Central memory CD8-positive, alpha-beta T cell (primary cell): Measurements from ENCODE around the gene FBLIM1.

Experiments
- ATAC-seq: fragments of 150-1000 bp; cut with Tn5 transposase; replicated peaks from 2 replicates; pipeline ENCODE4 v1.10.0; 2022; ENCODE audit warnings: mild to moderate bottlenecking, moderate FRiP score, moderate number of reproducible peaks; ENCODE audit not compliant: poor library complexity, severe bottlenecking; ENCODE audit errors: extremely low read depth
- DNase-seq, 2 donors: peaks; one replicate each; pipeline ENCODE4 v3.0.0; 2021; ENCODE audit warnings: low spot score in 2 of 2
- H3K27ac Mint-ChIP-seq: one replicate; pipeline ENCODE4 v1.8.0; 2022; ENCODE audit warnings: low read depth, mild to moderate bottlenecking, moderate library complexity, mixed read lengths
- H3K27me3 Mint-ChIP-seq: one replicate; pipeline ENCODE4 v1.8.0; 2022; ENCODE audit warnings: mixed read lengths
- H3K36me3 Mint-ChIP-seq: one replicate; pipeline ENCODE4 v1.8.0; 2022; ENCODE audit warnings: mild to moderate bottlenecking, moderate library complexity, mixed read lengths; ENCODE audit not compliant: insufficient read depth
- H3K4me1 Mint-ChIP-seq: one replicate; pipeline ENCODE4 v1.8.0; 2022; ENCODE audit warnings: mixed read lengths
- H3K4me3 Mint-ChIP-seq: one replicate; pipeline ENCODE4 v1.8.0; 2022; ENCODE audit warnings: mild to moderate bottlenecking, moderate library complexity, mixed read lengths
- H3K9me3 Mint-ChIP-seq: one replicate; pipeline ENCODE4 v1.8.0; 2022; ENCODE audit warnings: mixed read lengths

The FBLIM1 gene

DNA sequence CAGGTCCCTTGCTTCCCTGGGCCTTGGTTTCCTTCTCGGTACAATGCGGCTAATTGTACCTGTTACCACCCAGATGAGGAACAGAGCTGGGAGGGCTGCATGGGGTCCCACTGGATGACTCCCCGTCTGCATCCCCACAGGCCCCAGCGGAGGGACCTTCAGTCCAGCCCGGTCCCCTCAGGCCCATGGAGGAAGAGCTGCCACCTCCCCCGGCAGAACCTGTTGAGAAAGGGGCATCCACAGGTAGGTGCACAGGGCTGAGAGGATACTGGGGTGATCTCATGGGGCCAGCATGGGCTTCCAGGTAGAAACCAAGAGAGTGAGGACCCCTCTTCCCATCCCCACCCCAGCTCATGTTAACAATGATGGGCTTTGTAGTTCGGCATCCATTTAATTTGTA is 9.8 kb downstream of the FBLIM1 start:
- no peak for DNase-seq
- no peak for ATAC-seq
- H3K9me3 Mint-ChIP-seq, result no peaks in the 10 kb centered on the region
- H3K4me1 Mint-ChIP-seq, result no peaks in the 10 kb centered on the region
- H3K36me3 Mint-ChIP-seq, result peaks cover 2% of the 10 kb centered on the region
- H3K4me3 Mint-ChIP-seq, result no peak overlapping the region
- H3K27me3 Mint-ChIP-seq, result peaks cover 60% of the 10 kb centered on the region
- no peak overlapping the region for H3K27ac Mint-ChIP-seq

DNA sequence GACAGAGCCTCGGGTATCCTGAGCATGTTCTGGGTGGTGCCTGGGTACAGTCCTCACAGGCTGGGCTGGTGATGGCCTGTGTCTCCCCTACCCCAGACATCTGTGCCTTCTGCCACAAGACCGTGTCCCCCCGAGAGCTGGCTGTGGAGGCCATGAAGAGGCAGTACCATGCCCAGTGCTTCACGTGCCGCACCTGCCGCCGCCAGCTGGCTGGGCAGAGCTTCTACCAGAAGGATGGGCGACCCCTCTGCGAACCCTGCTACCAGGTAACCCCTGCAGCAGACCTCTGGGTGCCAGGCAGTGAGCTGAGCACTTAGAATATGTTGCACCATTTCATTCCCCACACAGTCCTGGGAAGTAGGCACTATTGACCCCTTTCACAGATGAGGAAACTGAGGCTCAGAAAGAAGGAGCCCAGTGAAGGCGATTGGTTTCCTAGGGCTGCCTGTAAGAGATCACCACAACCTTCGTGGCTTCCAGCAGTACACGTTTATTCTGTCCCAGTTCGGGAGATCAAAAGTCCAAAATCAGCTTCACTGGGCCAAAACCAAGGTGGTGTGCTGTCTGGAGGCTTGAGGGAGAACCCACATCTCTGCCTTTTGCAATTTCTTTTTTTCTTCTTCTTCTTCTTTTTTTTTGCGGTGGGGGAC is 11.8 kb downstream of the FBLIM1 start:
- no peaks in the 10 kb centered on the region for H3K36me3 Mint-ChIP-seq
- ATAC-seq (no peak), DNase-seq (no peak)
- no peaks in the 10 kb centered on the region for H3K4me1 Mint-ChIP-seq
- H3K9me3 Mint-ChIP-seq, result no peaks in the 10 kb centered on the region
- no peak overlapping the region for H3K4me3 Mint-ChIP-seq
- H3K27me3 Mint-ChIP-seq, result peaks cover 43% of the 10 kb centered on the region
- H3K27ac Mint-ChIP-seq, result no peak overlapping the region

- Mint-ChIP-seq H3K4me1 (no peaks in the 10 kb centered on the region), H3K27me3 (peaks cover 35% of the 10 kb centered on the region), H3K9me3 (no peaks in the 10 kb centered on the region), H3K36me3 (no peaks in the 10 kb centered on the region), H3K27ac (no peak overlapping the region), H3K4me3 (no peak overlapping the region)
- ATAC-seq, result no peak
- no peak for DNase-seq
Observed at GRCh38 chr1:15771836-15772515, 13.4 kb downstream of the FBLIM1 start.

- no peak for DNase-seq
Observed at GRCh38 chr1:15775706-15776105, 17.1 kb downstream of the FBLIM1 start.

GRCh38 chr1:15777909-15778707 is 19.5 kb downstream of the FBLIM1 start:
- H3K36me3 Mint-ChIP-seq, result no peaks in the 10 kb centered on the region
- no peak for DNase-seq
- no peak overlapping the region for H3K4me3 Mint-ChIP-seq
- ATAC-seq, result no peak
- no peaks in the 10 kb centered on the region for H3K9me3 Mint-ChIP-seq
- no peak overlapping the region for H3K27ac Mint-ChIP-seq
- peaks cover 7% of the 10 kb centered on the region for H3K27me3 Mint-ChIP-seq
- no peaks in the 10 kb centered on the region for H3K4me1 Mint-ChIP-seq

More at GRCh38 chr1:15775706-15776105, 17.1 kb downstream of the FBLIM1 start:
- Mint-ChIP-seq H3K27me3 (peaks cover 26% of the 10 kb centered on the region), H3K36me3 (no peaks in the 10 kb centered on the region), H3K9me3 (no peaks in the 10 kb centered on the region), H3K4me1 (no peaks in the 10 kb centered on the region), H3K27ac (no peak overlapping the region), H3K4me3 (no peak overlapping the region)
- ATAC-seq, result no peak

- no peak for ATAC-seq
Observed at GRCh38 chr1:15785683-15786082, 27.1 kb downstream of the FBLIM1 start.

DNA sequence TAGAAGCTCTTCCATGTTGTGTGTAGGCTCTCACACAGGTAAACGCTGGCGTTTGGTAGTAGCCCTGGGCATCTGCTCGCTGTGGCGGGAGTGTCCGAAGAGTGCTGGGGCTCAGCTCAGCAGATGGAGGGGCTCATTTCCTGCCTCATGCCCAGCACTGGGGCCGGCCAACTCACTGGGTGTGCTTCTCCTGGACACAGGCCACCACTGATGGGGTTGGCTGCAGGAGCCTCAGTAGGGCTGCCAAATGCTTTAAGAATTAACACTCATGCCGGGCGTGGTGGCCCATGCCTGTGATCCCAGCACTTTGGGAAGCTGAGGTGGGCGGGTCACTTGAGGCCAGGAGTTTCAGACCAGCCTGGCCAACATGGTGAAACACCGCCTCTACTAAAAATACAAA is 28.0 kb downstream of the FBLIM1 start:
- H3K36me3 Mint-ChIP-seq, result no peaks in the 10 kb centered on the region
- no peaks in the 10 kb centered on the region for H3K9me3 Mint-ChIP-seq
- no peak overlapping the region for H3K27ac Mint-ChIP-seq
- DNase-seq, result no peak
- H3K27me3 Mint-ChIP-seq, result peaks cover 22% of the 10 kb centered on the region
- no peak overlapping the region for H3K4me3 Mint-ChIP-seq
- H3K4me1 Mint-ChIP-seq, result no peaks in the 10 kb centered on the region
- no peak for ATAC-seq

More at GRCh38 chr1:15785683-15786082, 27.1 kb downstream of the FBLIM1 start:
- peaks cover 16% of the 10 kb centered on the region for H3K27me3 Mint-ChIP-seq
- no peak for DNase-seq
- no peak overlapping the region for H3K27ac Mint-ChIP-seq
- no peaks in the 10 kb centered on the region for H3K9me3 Mint-ChIP-seq
- no peaks in the 10 kb centered on the region for H3K36me3 Mint-ChIP-seq
- no peaks in the 10 kb centered on the region for H3K4me1 Mint-ChIP-seq
- H3K4me3 Mint-ChIP-seq, result no peak overlapping the region

DNA sequence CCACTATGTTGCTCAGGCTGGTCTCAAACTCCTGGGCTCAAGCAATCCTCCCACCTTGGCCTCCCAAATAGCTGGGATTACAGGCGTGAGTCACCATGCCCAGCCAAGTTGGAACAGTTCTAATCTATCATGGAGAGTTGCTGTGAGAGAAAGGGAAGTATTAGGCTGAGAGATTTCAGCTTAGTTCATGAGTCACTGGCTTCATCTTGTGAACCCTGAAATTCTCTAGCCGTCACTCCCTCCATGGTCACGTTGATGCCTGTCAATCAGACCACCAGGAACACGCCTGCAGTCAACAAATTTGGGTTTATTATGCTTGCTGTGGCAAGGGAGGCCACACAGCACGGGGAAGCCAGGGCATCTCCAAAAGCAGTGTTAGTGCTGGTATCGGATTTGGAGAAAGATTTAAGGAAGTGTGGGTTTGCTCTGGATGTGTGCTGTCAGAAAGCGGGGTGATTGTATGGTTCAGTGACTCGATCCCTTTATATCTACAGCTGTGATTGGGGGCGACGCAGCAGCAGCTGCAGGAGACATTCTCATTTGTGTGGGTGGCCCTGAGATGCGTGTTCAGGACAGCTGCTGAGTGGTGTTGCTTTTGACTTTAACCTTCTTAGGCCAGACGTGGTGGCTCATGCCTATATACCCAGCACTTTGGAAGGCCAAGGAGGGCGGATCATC is 30.2 kb downstream of the FBLIM1 start:
- peaks cover 22% of the 10 kb centered on the region for H3K27me3 Mint-ChIP-seq
- no peak overlapping the region for H3K27ac Mint-ChIP-seq
- no peaks in the 10 kb centered on the region for H3K9me3 Mint-ChIP-seq
- H3K36me3 Mint-ChIP-seq, result no peaks in the 10 kb centered on the region
- DNase-seq (no peak), ATAC-seq (no peak)
- H3K4me1 Mint-ChIP-seq, result peaks cover 5% of the 10 kb centered on the region
- no peak overlapping the region for H3K4me3 Mint-ChIP-seq

GRCh38 chr1:15796086-15796462 is 37.5 kb downstream of the FBLIM1 start:
- H3K4me1 Mint-ChIP-seq, result peaks cover 5% of the 10 kb centered on the region
- no peaks in the 10 kb centered on the region for H3K9me3 Mint-ChIP-seq
- no peaks in the 10 kb centered on the region for H3K36me3 Mint-ChIP-seq
- DNase-seq (no peak), ATAC-seq (no peak)
- peaks cover 30% of the 10 kb centered on the region for H3K27me3 Mint-ChIP-seq
- no peak overlapping the region for H3K27ac Mint-ChIP-seq
- no peak overlapping the region for H3K4me3 Mint-ChIP-seq

DNA sequence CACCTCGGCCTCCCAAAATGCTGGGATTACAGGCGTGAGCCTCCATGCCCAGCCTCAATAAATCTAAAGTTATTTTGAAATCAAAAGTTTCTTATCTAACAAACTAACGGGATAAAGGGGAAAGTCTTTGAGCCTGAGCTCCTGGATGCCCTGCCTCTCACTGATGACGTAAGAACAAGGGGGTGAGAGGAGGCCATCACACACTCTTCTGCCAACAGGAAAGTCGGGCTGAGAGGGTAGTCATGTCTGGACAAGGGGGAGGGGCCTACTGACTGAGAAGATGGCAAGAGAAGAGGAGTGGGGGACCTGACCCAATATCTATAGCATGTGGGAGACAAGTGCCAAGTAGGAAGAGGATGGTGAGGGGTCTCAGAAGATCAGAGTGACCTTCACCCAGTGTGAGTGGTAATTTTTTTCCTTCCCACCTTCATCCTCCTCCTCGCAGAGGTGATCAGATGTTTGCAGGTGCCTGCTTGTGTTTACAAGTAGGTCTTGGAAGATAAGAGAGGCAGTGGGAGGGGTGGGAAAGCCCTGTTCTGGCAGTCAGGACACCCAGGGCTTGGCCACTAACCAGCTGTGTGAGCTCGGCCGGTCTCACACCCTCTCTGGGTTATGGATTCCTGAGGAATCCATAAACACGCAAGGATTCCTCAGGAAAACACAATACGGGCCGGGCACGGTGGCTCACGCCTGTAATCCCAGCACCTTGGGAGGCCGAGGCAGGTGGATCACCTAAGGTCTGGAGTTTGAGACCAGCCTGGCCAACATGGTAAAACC is 39.2 kb downstream of the FBLIM1 start:
- ATAC-seq (no peak), DNase-seq (no peak)
- H3K9me3 Mint-ChIP-seq, result no peaks in the 10 kb centered on the region
- H3K4me1 Mint-ChIP-seq, result no peaks in the 10 kb centered on the region
- peaks cover 28% of the 10 kb centered on the region for H3K27me3 Mint-ChIP-seq
- H3K27ac Mint-ChIP-seq, result no peak overlapping the region
- H3K36me3 Mint-ChIP-seq, result no peaks in the 10 kb centered on the region
- H3K4me3 Mint-ChIP-seq, result no peak overlapping the region

- Mint-ChIP-seq H3K9me3 (no peaks in the 10 kb centered on the region), H3K4me3 (no peak overlapping the region), H3K4me1 (no peaks in the 10 kb centered on the region), H3K36me3 (no peaks in the 10 kb centered on the region), H3K27ac (no peak overlapping the region), H3K27me3 (peaks cover 28% of the 10 kb centered on the region)
- no peak for DNase-seq
- ATAC-seq, result no peak
Observed at GRCh38 chr1:15799004-15799867, 40.6 kb downstream of the FBLIM1 start.
